Left ventricle myocardium inferior (tissue), 1 donor: ENCODE measurements around the gene MMP25. TPM values are rescaled to one million over a fixed set of nuclear protein-coding genes. Genes with fewer than 3 reads are reported as not detected.

ENCODE experiments used
- DNase-seq: peaks from one replicate; pipeline ENCODE4 v3.0.0-alpha.2; 2020
- H3K27ac ChIP-seq: fragments of 200-600 bp; replicated peaks from 2 replicates; pipeline ENCODE4 v1.8.0; 2021
- H3K27me3 ChIP-seq: fragments of 200-600 bp; 2 replicates; pipeline ENCODE4 v1.8.0; 2021; ENCODE audit warnings: low read depth
- H3K36me3 ChIP-seq: fragments of 200-600 bp; 2 replicates; pipeline ENCODE4 v1.8.0; 2021
- H3K4me1 ChIP-seq: fragments of 200-600 bp; 2 replicates; pipeline ENCODE4 v1.8.0; 2021
- H3K4me3 ChIP-seq: fragments of 200-600 bp; 2 replicates; pipeline ENCODE4 v1.8.0; 2021; ENCODE audit warnings: mild to moderate bottlenecking, moderate library complexity
- H3K9me3 ChIP-seq: fragments of 200-600 bp; replicated peaks from 2 replicates; pipeline ENCODE4 v1.8.0; 2021
- CTCF ChIP-seq: fragments of 200-600 bp; IDR thresholded peaks from 2 replicates; pipeline ENCODE4 v1.8.0; 2021; ENCODE audit warnings: antibody characterized with exemption, mild to moderate bottlenecking, borderline replicate concordance
- intact Hi-C: fragments of 100-400 bp; cut with micrococcal nuclease; formaldehyde crosslinking; loops from one replicate; pipeline ENCODE4 v1.11.0; 2022
- total RNA-seq: library from RNA; stranded (reverse); fragmentation: NEBNext Ultra II Directional; extraction: Animal tissue kit (Norgen Biotek cat#: 25700); gene quantifications from one replicate; pipeline ENCODE4 v1.2.1, GENCODE V29; 2021
- donor health status: DM: no; HTN: yes; CAD: no; lungs with severe emphysema.

MMP25 gene
- total RNA-seq, 1 donor from 2014 or later = 1.2 TPM

- H3K36me3 ChIP-seq = no peaks in the 10 kb centered on the region
- peaks cover 32% of the 10 kb centered on the region for H3K27me3 ChIP-seq
- H3K27ac ChIP-seq = no peak overlapping the region
- no peak for TF ChIP-seq CTCF
- H3K4me3 ChIP-seq = no peak overlapping the region
- intact Hi-C loops = no loop called here
- no peaks in the 10 kb centered on the region for H3K9me3 ChIP-seq
- no peak for DNase-seq
- peaks cover 18% of the 10 kb centered on the region for H3K4me1 ChIP-seq
These were observed 50.0 kb downstream of the MMP25 start for GRCh38 chr16:3096362-3096761.

- no peak for TF ChIP-seq CTCF
- no peaks in the 10 kb centered on the region for H3K36me3 ChIP-seq
- no peaks in the 10 kb centered on the region for H3K9me3 ChIP-seq
- H3K4me1 ChIP-seq = peaks cover 24% of the 10 kb centered on the region
- peaks cover 23% of the 10 kb centered on the region for H3K27me3 ChIP-seq
- no peak overlapping the region for H3K4me3 ChIP-seq
- no peak for DNase-seq
- intact Hi-C loops = no loop called here
- H3K27ac ChIP-seq = no peak overlapping the region
These were observed 50.9 kb downstream of the MMP25 start for GRCh38 chr16:3097266-3097665.

GRCh38 chr16:3098459-3099394 is 52.4 kb downstream of the MMP25 start, which contains the start of gene ZSCAN10:
Gene ZSCAN10, minus strand, starts transcription at chr16:3099294. Its CDS starts 6,357 bp downstream, at chr16:3092937.
- H3K4me3 ChIP-seq = peak within 1 kb of the TSS; percentile 51
- no peaks in the 10 kb centered on the region for H3K9me3 ChIP-seq
- peak within 1 kb of the TSS; percentile 56 for H3K27ac ChIP-seq
- DNase-seq = no peak
- peaks cover 14% of the 10 kb centered on the region for H3K27me3 ChIP-seq
- peaks cover 31% of the 10 kb centered on the region for H3K4me1 ChIP-seq
- intact Hi-C loops = no loop called here
- TF ChIP-seq CTCF = no peak
- no peaks in the 10 kb centered on the region for H3K36me3 ChIP-seq

- no peak for DNase-seq
- intact Hi-C loops = no loop called here
- no peaks in the 10 kb centered on the region for H3K9me3 ChIP-seq
- H3K27ac ChIP-seq = peak overlapping the region; percentile 56
- no peaks in the 10 kb centered on the region for H3K36me3 ChIP-seq
- peaks cover 11% of the 10 kb centered on the region for H3K27me3 ChIP-seq
- no peak for TF ChIP-seq CTCF
- H3K4me1 ChIP-seq = peaks cover 31% of the 10 kb centered on the region
- H3K4me3 ChIP-seq = no peak overlapping the region
These were observed 53.0 kb downstream of the MMP25 start for GRCh38 chr16:3099395-3099731.

- no peak for TF ChIP-seq CTCF
- Histone ChIP-seq H3K4me3 (peak overlapping the region; percentile 51), H3K36me3 (no peaks in the 10 kb centered on the region), H3K27ac (peak overlapping the region; percentile 92), H3K9me3 (no peaks in the 10 kb centered on the region), H3K27me3 (peaks cover 11% of the 10 kb centered on the region), H3K4me1 (peaks cover 31% of the 10 kb centered on the region)
- peak; percentile 94 for DNase-seq
- intact Hi-C loops = no loop called here
These were observed 53.6 kb downstream of the MMP25 start for GRCh38 chr16:3099732-3100499.
